NCI-H446 treated with DMSO at 0.1 percent for 48 hours (cell line): ENCODE measurements around the gene FAM81A.
"Not testable (repeated sequence)": the region's sequence is repeated elsewhere in the genome, so short reads cannot be mapped to it uniquely, and the experiment has no call there.

Experiments used
- DNase-seq: peaks from one replicate; lab custom pipeline; 2025; lab: John Stamatoyannopoulos, UW

FAM81A gene

GRCh38 chr15:59428898-59429297 is 9.1 kb upstream of the FAM81A start:
- DNase-seq: not testable (repeated sequence)

GRCh38 chr15:59432389-59432788 is 5.6 kb upstream of the FAM81A start:
- no peak for DNase-seq

DNA sequence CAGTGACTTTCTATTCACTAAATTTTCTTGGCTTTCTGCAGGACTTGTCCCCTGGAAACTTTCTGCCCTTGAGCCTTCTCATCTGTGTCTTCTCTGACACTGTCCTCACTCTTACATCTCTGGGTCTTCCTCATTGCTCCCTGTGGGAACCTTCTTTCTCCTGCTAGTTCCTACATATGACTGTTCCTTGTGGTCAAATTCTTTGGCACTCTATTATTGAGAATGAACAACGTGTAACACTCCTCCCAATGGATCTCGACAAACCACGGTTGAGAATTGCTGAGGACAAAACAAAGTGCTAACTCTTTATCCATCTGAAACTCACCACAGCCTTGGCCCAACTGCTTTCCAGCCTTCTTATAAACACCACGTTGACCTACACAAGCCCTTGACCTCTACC is 3.5 kb upstream of the FAM81A start:
- no peak for DNase-seq

DNA sequence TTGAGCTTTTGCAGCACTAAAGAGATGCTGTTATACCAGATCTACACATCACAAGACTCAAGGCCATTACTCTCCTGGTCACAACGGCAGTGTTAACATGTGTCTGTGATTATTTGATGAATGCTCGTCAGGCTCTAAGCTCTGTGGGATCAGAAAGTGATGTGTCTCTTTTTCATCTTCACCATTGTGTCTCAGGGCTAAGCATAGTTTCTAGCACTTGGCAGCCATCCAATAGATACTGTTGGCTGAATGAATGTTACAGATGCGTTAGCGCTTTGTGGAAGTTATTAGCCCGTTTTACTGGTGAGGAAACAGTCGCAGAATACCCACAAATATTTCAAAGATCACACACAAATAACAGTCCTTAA is 1.2 kb upstream of the FAM81A start:
- DNase-seq: no peak

DNA sequence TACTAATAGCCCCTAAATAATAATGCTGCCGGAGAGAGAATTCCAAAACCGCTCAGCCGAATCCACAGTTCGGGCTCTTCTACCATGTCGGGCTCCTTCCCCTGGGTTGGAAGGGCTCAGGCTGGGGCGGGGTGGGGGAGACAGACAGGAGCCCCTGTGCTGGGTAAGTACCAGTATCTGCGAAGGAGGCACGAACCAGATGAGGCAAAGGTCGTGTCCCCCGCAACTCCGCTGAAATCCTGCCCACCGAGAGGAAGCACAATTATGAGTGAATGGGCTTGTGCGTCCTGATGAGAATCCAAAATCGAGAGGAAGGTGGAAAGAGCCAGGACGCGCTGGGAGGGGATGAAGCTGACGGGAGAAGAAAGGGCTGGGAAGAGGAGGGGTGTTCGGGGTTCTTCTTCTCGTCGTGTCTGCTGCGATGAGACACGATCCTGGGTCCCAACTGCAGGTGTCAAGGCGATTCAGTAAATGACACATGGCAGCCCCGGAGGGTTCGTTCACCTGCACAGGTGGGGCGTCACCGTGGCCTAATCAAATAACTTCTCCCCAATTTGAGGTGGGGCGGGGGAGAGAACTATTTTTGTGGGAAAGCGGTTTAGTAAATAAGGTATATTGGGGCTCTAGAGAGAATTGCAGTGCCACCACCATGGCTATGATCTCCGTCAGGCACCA is 707 bp upstream of the FAM81A start:
- DNase-seq: no peak

- no peak for DNase-seq
Observed at GRCh38 chr15:59438625-59439290, 772 bp downstream of the FAM81A start.

DNA sequence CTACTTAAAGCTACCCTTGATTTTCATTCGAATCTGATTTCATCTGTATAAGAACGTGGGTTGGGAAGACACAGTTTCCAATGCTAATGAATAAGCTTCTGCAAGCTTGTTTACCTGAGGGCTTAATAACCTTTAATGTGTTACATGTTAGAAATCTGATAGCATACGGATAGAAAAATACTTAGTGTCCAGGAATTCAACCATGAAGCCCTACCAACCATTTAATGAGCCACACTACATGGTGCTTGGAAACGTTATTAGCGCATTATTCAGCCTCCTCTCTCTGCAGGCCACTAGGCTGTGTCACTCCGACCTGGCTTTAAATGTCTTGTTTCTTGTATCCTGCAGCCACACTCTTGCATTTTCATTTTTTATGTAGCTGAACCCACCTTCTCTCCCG is 1.6 kb downstream of the FAM81A start:
- DNase-seq: no peak

DNA sequence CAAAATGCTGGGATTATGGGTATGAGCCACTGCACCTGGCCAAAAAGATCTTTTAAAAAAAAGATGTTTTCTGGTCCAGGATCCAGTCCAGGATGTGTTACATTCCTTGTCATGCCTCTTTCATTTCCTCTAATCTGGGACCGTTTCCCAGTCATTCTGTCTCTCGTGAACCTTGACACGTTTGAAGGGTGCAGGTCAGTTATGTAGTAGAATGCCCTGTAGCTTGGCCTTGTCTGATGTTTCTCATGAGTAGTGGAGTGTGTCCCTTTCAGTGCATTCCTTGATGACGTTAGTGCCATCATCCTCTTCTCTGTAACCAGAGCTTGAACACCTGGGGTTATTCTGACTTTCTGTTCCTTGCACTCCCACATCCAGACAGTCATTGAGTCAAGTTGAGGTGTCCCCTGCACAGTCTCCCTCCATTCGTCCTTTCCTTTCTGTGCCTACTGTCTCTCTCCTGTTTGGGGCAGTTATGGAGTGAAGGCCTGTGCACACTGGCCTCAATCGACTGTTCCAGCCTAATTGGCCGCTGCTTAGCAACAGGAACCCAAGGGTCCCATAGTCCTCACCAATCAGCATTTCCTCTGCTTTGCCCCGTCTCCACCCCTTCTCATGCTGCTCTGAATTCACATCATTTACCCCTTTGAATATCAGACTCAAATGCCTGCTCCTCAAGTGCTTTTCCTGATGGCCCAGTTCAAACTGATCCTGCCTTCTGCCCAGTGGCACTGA is 5.5 kb downstream of the FAM81A start:
- no peak for DNase-seq

- DNase-seq: no peak
Observed at GRCh38 chr15:59444081-59444835, 6.3 kb downstream of the FAM81A start.

DNA sequence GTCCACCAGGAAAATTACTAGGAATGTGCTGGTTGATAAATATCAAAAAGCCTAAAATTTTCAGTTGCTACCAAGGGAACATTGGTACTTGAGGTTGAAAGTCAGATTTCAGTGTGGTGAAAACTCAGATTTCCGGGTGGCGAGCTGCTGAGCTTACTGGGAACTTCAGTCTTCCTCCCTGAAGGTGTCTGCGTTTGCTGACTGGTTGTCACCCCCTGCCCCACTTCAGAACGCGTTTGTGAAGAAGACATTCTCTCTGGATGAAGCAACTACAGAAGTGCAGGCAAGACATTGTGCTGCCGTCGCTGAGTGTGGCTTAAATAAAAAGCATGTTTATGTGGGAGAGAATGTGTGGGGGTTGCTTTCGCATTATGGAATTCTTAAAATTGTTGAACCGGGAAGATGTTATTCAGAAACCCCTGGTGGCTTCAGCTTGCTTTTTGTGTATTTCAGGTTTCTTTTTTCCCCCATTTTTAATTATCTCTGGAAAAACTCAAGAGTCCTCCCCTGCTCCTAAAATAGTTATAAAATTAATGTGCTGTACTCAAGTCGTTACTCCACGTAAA is 7.1 kb downstream of the FAM81A start:
- DNase-seq: no peak

GRCh38 chr15:59446232-59446957 is 8.4 kb downstream of the FAM81A start:
- DNase-seq: no peak

DNA sequence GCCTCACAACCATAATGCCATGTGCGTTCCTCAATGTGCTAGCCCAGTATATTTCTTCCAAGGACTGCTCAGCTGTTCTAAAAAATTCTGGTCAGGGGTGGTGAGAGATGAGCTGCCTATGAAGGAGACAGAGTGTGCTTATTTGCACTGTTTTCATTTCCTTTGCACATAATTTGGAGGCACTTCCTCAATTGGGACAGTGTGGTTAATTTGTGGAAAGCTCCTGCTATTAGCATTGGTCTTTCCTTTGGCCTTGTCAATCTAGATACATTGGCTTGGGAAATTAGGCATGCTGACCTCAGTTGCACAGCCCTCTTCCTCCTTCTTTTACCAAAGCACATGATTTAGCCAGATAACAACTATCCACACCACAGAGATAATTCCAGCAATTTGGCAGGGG is 9.4 kb downstream of the FAM81A start:
- no peak for DNase-seq

GRCh38 chr15:59448871-59449270 is 10.9 kb downstream of the FAM81A start:
- DNase-seq: no peak

DNA sequence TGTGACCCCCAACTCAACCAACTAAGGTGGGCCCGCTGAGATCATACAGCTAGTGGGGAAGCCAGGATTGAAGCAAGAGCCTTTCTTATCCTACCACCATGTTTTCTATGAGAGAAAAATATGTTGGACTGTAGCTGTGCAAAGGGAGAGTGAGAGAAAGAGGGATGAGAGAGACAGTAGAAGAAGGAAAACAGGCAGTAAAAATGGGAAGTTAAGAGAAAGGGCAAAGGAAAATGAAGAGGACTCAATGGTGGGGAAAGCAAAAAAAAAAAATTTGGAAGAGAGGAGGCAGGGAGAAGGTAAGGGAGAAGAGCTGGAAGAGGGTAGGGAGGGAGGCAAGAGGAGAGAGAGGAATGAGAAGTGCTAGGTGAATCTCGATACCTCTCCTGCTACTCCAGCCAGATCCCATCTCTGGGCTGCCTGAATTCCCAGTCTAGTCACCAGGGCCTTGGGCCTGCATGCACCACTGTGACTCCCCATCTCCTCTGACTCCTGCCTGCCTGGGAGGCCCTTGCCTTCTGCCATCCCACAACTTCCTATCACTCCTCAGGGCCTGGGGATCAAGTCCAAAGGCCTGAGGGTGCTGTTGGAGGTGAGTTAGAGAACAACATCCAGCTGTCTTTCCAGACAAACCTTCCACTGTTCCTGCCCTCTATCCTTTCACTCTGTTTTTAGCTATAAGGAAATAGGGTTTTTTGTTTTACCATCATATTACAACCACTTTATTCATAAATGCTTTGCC is 15.7 kb downstream of the FAM81A start:
- DNase-seq: no peak

DNA sequence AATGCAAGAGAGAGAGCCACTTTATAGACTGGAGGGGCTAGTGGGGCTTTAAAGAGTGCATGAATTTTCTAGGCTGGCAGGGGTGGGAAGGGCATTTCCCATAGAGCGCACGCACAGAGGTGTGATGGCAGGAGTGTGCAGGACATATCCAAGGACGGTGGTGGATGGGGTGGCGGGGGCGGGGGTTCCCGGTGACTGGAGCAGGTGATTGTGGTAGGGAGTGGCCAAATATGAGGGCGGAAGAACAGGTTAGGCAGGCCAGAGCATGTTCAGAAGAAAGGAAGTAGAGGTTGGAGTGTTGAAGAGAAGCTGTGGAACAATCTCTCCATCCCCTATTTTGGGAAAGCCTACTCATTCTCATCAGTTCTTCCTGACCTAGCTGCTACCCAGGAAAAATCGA is 18.1 kb downstream of the FAM81A start:
- DNase-seq: no peak

- no peak for DNase-seq
Observed at GRCh38 chr15:59457103-59457502, 19.1 kb downstream of the FAM81A start.

- DNase-seq: no peak
Observed at GRCh38 chr15:59461521-59461920, 23.5 kb downstream of the FAM81A start.

- DNase-seq: no peak
Observed at GRCh38 chr15:59473226-59473625, 35.2 kb downstream of the FAM81A start.

- DNase-seq: not testable (repeated sequence)
Observed at GRCh38 chr15:59475161-59475560, 37.2 kb downstream of the FAM81A start.

DNA sequence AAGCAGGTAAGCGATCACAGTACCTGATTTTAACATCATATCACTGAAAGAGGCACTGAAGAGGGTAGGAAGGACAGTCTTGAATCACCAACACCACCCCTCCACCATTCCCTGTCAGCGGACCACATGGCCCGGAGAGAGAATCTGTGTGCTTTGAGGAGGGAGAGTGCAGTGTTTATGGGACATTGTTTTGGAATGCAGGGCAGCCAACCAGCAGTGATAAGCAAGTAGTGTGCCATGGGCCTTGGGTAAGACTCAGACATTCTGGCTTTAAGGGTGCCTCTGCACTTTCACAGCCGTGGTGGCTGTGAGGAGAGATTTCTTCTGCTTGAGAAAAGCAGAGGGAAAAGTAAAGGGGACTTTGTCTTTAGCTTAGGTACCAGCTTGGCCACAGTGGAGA is 46.4 kb downstream of the FAM81A start:
- DNase-seq: no peak

GRCh38 chr15:59485036-59485435 is 47.0 kb downstream of the FAM81A start:
- DNase-seq: no peak
